Measurements from ENCODE around the gene EMC9. TPM values are rescaled to one million over a fixed set of nuclear protein-coding genes. Genes with fewer than 3 reads are reported as not detected.

EMC9 gene
- polyA plus RNA-seq, 2 of the 4 experiments (the other 2 are of a cell fraction): 21.5 to 48.5 TPM

GRCh38 chr14:24136684-24137528, 4.5 kb downstream of the EMC9 start:
- H3K27ac ChIP-seq: peak overlapping the region; percentile 96 to 98

More at GRCh38 chr14:24136684-24137528, 4.5 kb downstream of the EMC9 start:
- CTCF ChIA-PET: interaction anchor here (0.7 to 5.4 kb wide), 12 partner anchors 9 to 83 kb away, joined by 3 to 47 read pairs (median 4); partner anchors contain the start of genes DCAF11, IRF9, NRL and RNF31
- Histone ChIP-seq H3K4me2 (peak overlapping the region; percentile 98), H3K4me1 (peaks cover 32% of the 10 kb centered on the region), H3K9me3 (no peaks in the 10 kb centered on the region), H3K4me3 (peak overlapping the region; percentile 88)
- WGBS (ENCODE audit: missing lambda C conversion rate): 50% methylated on average over 13 of the region's 13 CpGs
- POLR2A ChIA-PET: interaction anchor here (0.6 to 5.2 kb wide), 5 partner anchors 16 to 77 kb away, joined by 3 to 48 read pairs (median 7); partner anchors contain the start of genes CHMP4A, DCAF11 and NRL
- no peak for FAIRE-seq
- no peak for TF ChIP-seq CHD4 (IDR thresholded peaks at IDR 0.05; ENCODE audit: borderline replicate concordance)
- TF ChIP-seq PBX3 (IDR thresholded peaks at IDR 0.05): no peak
- no peak for TF ChIP-seq GATA3 (IDR thresholded peaks at IDR 0.05; ENCODE audit: borderline replicate concordance)
- no peak for TF ChIP-seq TFCP2L1 (CRISPR knock-in tag; IDR thresholded peaks at IDR 0.05)
- no peak for TF ChIP-seq TP53 (CRISPR knock-in tag; IDR thresholded peaks at IDR 0.05)
- TF ChIP-seq E2F6 (IDR thresholded peaks at IDR 0.05; ENCODE audit: borderline replicate concordance, low read depth): no peak
- TF ChIP-seq JUN (IDR thresholded peaks at IDR 0.05): no peak
- no peak for TF ChIP-seq REST (IDR thresholded peaks at IDR 0.05)
- no peak for TF ChIP-seq ZNF302 (CRISPR knock-in tag; IDR thresholded peaks at IDR 0.05)
- no peak for TF ChIP-seq MAZ (IDR thresholded peaks at IDR 0.05; ENCODE audit: borderline replicate concordance, low read depth, low read length)
- no peak for TF ChIP-seq CBX8 (IDR thresholded peaks at IDR 0.05)
- no peak for TF ChIP-seq USF2 (IDR thresholded peaks at IDR 0.05)
- no peak for TF ChIP-seq KDM1A (IDR thresholded peaks at IDR 0.05; ENCODE audit: low read depth)
- no peak for TF ChIP-seq MYC (IDR thresholded peaks at IDR 0.05; ENCODE audit: borderline replicate concordance, low read length)
- TF ChIP-seq NPAS2 (CRISPR knock-in tag; IDR thresholded peaks at IDR 0.05; ENCODE audit: borderline replicate concordance): no peak
- no peak for ATAC-seq
- no peak for DNase-seq (ENCODE audit: low read depth in 1 of 2, low spot score in 1 of 2)

All from A549 (cell line).